ENCODE data around the gene MSI2. TPM values are rescaled to one million over a fixed set of nuclear protein-coding genes. Genes with fewer than 3 reads are reported as not detected.

Gene MSI2
- total RNA-seq, 1 donor from 2014 or later, result 75.5 TPM

DNA sequence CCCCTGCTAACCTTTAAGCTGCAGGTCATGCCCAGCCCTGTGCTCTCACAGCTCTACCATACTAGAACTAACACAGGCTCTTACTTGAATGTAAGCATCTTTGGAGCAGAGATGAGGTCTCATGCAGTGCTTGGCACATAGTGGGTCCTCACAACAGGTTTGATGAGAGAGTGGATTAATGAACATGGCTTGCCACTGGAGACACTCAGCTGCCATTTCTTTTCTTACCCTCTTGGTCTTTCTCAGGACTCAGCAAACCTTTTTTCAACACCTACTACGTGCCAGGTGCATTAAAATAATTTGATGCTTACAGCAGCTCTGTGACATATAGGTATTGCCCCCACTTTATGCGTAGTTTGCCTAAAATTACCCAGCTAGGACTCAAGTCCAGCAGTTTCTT is 133.2 kb downstream of the MSI2 start:
- no peak for TF ChIP-seq CTCF (IDR thresholded peaks at IDR 0.05)
- Mint-ChIP-seq H3K27ac (ENCODE audit: unreplicated experiment) (no peak overlapping the region), H3K27me3 (ENCODE audit: unreplicated experiment) (no peaks in the 10 kb centered on the region), H3K9me3 (ENCODE audit: unreplicated experiment) (peaks cover 14% of the 10 kb centered on the region), H3K36me3 (ENCODE audit: unreplicated experiment) (peaks cover 24% of the 10 kb centered on the region), H3K4me3 (ENCODE audit: unreplicated experiment) (no peak overlapping the region), H3K4me1 (ENCODE audit: unreplicated experiment) (peaks cover 19% of the 10 kb centered on the region)
- DNase-seq (ENCODE audit: extremely low spot score, unreplicated experiment), result no peak

- TF ChIP-seq CTCF (IDR thresholded peaks at IDR 0.05), result no peak
- Mint-ChIP-seq H3K4me1 (ENCODE audit: unreplicated experiment) (peaks cover 24% of the 10 kb centered on the region), H3K9me3 (ENCODE audit: unreplicated experiment) (peaks cover 5% of the 10 kb centered on the region), H3K4me3 (ENCODE audit: unreplicated experiment) (no peak overlapping the region), H3K27me3 (ENCODE audit: unreplicated experiment) (no peaks in the 10 kb centered on the region), H3K36me3 (ENCODE audit: unreplicated experiment) (peaks cover 24% of the 10 kb centered on the region), H3K27ac (ENCODE audit: unreplicated experiment) (peak overlapping the region; percentile 65)
- DNase-seq (ENCODE audit: extremely low spot score, unreplicated experiment), result no peak
Observed at GRCh38 chr17:57391076-57391825, 134.9 kb downstream of the MSI2 start.

DNA sequence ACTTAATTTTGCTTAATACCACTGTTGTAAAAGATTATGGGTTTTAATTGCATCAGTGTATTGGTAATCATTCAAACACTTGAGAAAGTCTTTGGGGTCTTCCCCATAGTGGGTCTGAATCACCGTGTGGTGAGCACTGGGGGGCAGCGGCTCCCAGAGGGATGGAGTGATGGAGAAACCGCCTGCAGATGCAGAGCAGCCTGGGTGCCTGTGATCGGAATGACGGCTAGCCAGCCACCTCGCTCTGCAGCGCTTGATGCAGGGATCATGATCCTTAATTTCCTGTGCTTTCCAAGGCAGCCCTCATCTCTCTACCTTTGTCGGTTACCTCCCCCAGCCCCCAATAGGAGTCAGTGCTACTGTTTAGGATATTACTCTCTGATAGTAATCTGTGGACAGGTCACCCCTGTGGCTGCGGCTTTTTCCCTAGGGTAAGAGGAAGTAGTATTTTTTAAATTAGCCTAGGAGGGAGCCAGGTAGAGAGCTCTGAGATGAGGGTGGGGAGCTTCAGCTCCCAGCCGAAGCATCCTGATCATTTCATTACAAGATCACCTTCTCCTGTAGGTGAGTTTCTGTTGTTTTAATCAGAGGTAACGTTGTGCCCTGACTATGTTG is 135.6 kb downstream of the MSI2 start:
- Mint-ChIP-seq H3K9me3 (ENCODE audit: unreplicated experiment) (peaks cover 5% of the 10 kb centered on the region), H3K36me3 (ENCODE audit: unreplicated experiment) (peaks cover 23% of the 10 kb centered on the region), H3K4me3 (ENCODE audit: unreplicated experiment) (no peak overlapping the region), H3K4me1 (ENCODE audit: unreplicated experiment) (peaks cover 28% of the 10 kb centered on the region), H3K27me3 (ENCODE audit: unreplicated experiment) (no peaks in the 10 kb centered on the region), H3K27ac (ENCODE audit: unreplicated experiment) (peak overlapping the region; percentile 65)
- DNase-seq (ENCODE audit: extremely low spot score, unreplicated experiment), result no peak
- no peak for TF ChIP-seq CTCF (IDR thresholded peaks at IDR 0.05)

DNA sequence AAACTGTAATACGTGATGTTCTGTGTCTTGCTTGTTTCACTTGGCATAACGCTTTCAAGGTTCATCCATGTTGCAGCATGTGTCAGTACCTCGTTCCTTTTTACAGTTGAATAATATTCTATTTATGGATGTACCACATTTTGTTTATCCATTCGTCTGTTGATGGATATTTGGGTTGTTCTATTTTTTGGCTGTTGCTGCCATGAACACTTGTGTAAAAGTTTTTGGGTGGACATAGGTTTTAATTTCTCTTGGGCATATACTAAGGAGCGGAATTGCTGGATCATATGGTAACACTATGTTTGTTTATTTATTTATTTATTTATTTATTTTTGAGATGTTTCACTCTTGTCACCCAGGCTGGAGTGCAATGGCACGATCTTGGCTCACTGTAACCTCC is 137.0 kb downstream of the MSI2 start:
- H3K27me3 Mint-ChIP-seq (ENCODE audit: unreplicated experiment), result no peaks in the 10 kb centered on the region
- no peak overlapping the region for H3K4me3 Mint-ChIP-seq (ENCODE audit: unreplicated experiment)
- H3K4me1 Mint-ChIP-seq (ENCODE audit: unreplicated experiment), result peaks cover 28% of the 10 kb centered on the region
- no peak for DNase-seq (ENCODE audit: extremely low spot score, unreplicated experiment)
- no peak overlapping the region for H3K27ac Mint-ChIP-seq (ENCODE audit: unreplicated experiment)
- TF ChIP-seq CTCF (IDR thresholded peaks at IDR 0.05), result no peak
- peaks cover 18% of the 10 kb centered on the region for H3K36me3 Mint-ChIP-seq (ENCODE audit: unreplicated experiment)
- no peaks in the 10 kb centered on the region for H3K9me3 Mint-ChIP-seq (ENCODE audit: unreplicated experiment)

- Mint-ChIP-seq H3K36me3 (ENCODE audit: unreplicated experiment) (peaks cover 15% of the 10 kb centered on the region), H3K27ac (ENCODE audit: unreplicated experiment) (no peak overlapping the region), H3K4me1 (ENCODE audit: unreplicated experiment) (peaks cover 28% of the 10 kb centered on the region), H3K9me3 (ENCODE audit: unreplicated experiment) (no peaks in the 10 kb centered on the region), H3K27me3 (ENCODE audit: unreplicated experiment) (no peaks in the 10 kb centered on the region), H3K4me3 (ENCODE audit: unreplicated experiment) (no peak overlapping the region)
- DNase-seq (ENCODE audit: extremely low spot score, unreplicated experiment), result no peak
- no peak for TF ChIP-seq CTCF (IDR thresholded peaks at IDR 0.05)
Observed at GRCh38 chr17:57394375-57394774, 138.1 kb downstream of the MSI2 start.

All from osteocyte (in vitro differentiated cells).